CD4-positive, CD25-positive, alpha-beta regulatory T cell (primary cell): ENCODE data around the gene NCAPH2. TPM values are rescaled to one million over a fixed set of nuclear protein-coding genes. Genes with fewer than 3 reads are reported as not detected.

Experiments used
- ATAC-seq, 2 donors: fragments of 150-1000 bp; cut with Tn5 transposase; one replicate each; pipeline ENCODE4 v1.10.0; 2021; ENCODE audit warnings: low read depth in 2 of 2, moderate number of reproducible peaks in 2 of 2, moderate library complexity in 1 of 2
- DNase-seq, 3 donors: peaks; one replicate each; pipeline versions ENCODE4 v3.0.0 to v3.0.0-alpha.2; 2012 to 2022; ENCODE audit warnings: mixed read lengths in 1 of 3
- H3K27ac ChIP-seq: one replicate; pipeline ENCODE4 v1.7.0; 2013; ENCODE audit warnings: mild to moderate bottlenecking, low read length; ENCODE audit not compliant: insufficient read depth, poor library complexity, severe bottlenecking
- H3K27me3 ChIP-seq: one replicate; pipeline ENCODE4 v1.7.0; 2013; ENCODE audit warnings: low read length; ENCODE audit not compliant: control insufficient read depth, insufficient read depth
- H3K36me3 ChIP-seq: one replicate; pipeline ENCODE4 v1.7.0; 2013; ENCODE audit warnings: mild to moderate bottlenecking, low read length, moderate library complexity; ENCODE audit not compliant: control insufficient read depth, insufficient read depth
- H3K4me1 ChIP-seq: 2 replicates; pipeline ENCODE4 v1.7.0; 2013; ENCODE audit warnings: mild to moderate bottlenecking, low read length; ENCODE audit not compliant: insufficient read depth, control insufficient read depth, poor library complexity, severe bottlenecking
- H3K4me3 ChIP-seq: one replicate; pipeline ENCODE4 v1.7.0; 2013; ENCODE audit warnings: low read depth, mild to moderate bottlenecking, low read length, moderate library complexity
- H3K9me3 ChIP-seq, 2 experiments: 1 replicate in 1 of 2; 2 replicates in 1 of 2; pipeline ENCODE4 v1.7.0; 2013; ENCODE audit warnings: low read length in 2 of 2, mild to moderate bottlenecking in 1 of 2, moderate library complexity in 1 of 2; ENCODE audit not compliant: control insufficient read depth in 2 of 2
- H3K27ac Mint-ChIP-seq, 3 donors: one replicate each; pipeline ENCODE4 v1.8.0; 2020 to 2022; ENCODE audit warnings: mild to moderate bottlenecking in 3 of 3, mixed read lengths in 3 of 3, moderate library complexity in 2 of 3
- H3K27me3 Mint-ChIP-seq: one replicate; pipeline ENCODE4 v1.8.0; 2022; ENCODE audit warnings: mild to moderate bottlenecking, mixed read lengths
- H3K36me3 Mint-ChIP-seq: one replicate; pipeline ENCODE4 v1.8.0; 2020; ENCODE audit warnings: mixed read lengths
- H3K4me1 Mint-ChIP-seq, 4 donors: one replicate each; pipeline ENCODE4 v1.8.0; 2020 to 2022; ENCODE audit warnings: mixed read lengths in 4 of 4, mild to moderate bottlenecking in 1 of 4
- H3K4me3 Mint-ChIP-seq, 4 donors: one replicate each; pipeline ENCODE4 v1.8.0; 2020 to 2022; ENCODE audit warnings: mild to moderate bottlenecking in 4 of 4, mixed read lengths in 4 of 4, moderate library complexity in 3 of 4
- H3K9me3 Mint-ChIP-seq, 7 donors: one replicate each; pipeline ENCODE4 v1.8.0; 2020 to 2022; ENCODE audit warnings: mixed read lengths in 7 of 7, mild to moderate bottlenecking in 3 of 7, moderate library complexity in 2 of 7
- polyA plus RNA-seq, 4 donors: library from polyadenylated mRNA; unstranded; fragments of 300-500 nt; fragmentation: Illumina TruSeq; gene quantifications; one replicate each; pipeline ENCODE4 v1.2.3, GENCODE V29; 2021
- total RNA-seq: library from RNA; stranded (reverse); gene quantifications from one replicate; pipeline ENCODE4 v1.2.3, GENCODE V29; 2022

The NCAPH2 gene
- total and polyA plus RNA-seq, 5 donors from 2014 or later: 35.8 to 112 (median 41.7) TPM

DNA sequence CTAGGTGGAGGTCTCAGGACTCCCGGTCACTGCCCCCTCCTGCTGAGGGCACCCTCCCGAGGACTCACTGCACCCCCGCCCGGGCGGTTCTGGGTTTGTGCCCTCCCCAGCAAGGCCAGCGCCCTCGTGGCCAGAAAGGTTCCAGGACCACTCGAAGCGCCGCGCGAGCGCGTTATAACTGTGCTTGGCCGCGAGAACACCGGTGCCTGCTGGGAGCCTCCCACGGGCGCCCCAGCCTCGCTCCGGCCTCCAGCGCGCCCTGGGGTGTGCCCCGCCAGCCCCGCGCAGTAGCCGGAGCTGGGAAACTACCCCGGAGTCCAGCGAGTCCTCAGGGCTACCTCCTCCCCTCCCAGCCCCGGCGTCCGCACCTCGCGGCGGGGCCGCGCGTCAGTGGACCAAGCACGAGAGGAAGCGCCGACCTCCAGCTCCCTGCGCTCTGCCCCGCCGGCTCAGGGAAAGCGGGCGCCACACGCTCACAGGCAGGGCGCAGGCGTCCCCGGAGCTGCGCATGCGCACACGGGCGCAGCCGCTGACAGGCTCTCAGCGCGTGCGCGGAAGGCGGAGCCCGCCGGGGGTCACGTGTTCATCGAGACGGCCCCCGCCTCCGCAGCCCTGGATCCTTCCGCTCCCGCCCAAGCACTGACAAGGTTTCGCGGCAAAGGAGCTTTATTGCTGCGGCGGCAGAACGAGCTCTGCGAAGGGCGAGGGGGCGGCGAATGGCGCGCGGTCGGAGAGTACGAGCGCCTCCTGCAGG is 17.3 kb downstream of the NCAPH2 start, which contains the start of gene SCO2:
Gene SCO2, minus strand, starts transcription at position 495 of the 754 bp plus-strand sequence. CDS start 1,187 bp downstream, outside the sequence.
- peaks cover 0 to 30% (median 19%) of the 10 kb centered on the region in 4 donors for H3K4me1 Mint-ChIP-seq
- H3K36me3 Mint-ChIP-seq: no peaks in the 10 kb centered on the region
- DNase-seq: peak; percentile 95 to 98 (median 97)
- Histone ChIP-seq H3K27me3 (no peaks in the 10 kb centered on the region), H3K27ac (peak within 1 kb of the TSS; percentile 96), H3K4me3 (peak within 1 kb of the TSS; percentile 65), H3K36me3 (peaks cover 20% of the 10 kb centered on the region), H3K4me1 (peaks cover 49% of the 10 kb centered on the region), H3K9me3 (no peaks in the 10 kb centered on the region)
- H3K9me3 Mint-ChIP-seq: no peaks in the 10 kb centered on the region
- peak within 1 kb of the TSS; percentile 90 to 93 (median 92) for H3K4me3 Mint-ChIP-seq
- peak within 1 kb of the TSS; percentile 86 to 94 (median 92) for H3K27ac Mint-ChIP-seq
- H3K27me3 Mint-ChIP-seq: no peaks in the 10 kb centered on the region
- ATAC-seq: peak; percentile 63 to 69

DNA sequence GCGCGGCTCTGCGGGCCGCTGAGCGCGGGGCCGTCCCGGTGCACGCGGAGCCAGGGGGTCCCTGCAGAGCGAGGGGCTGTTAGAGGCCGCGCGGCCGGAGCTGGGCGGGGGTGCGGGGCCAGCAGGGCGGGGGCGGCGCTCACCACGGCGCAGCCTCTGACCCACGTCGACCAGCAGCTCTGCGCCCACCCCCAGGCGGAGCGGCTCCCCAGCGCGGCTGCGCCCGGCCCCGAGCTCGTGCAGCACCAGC is 17.8 kb downstream of the NCAPH2 start:
- H3K27ac Mint-ChIP-seq: peak overlapping the region in 1 of 3 donors; percentile 73
- H3K4me1 Mint-ChIP-seq: peaks cover 0 to 30% (median 19%) of the 10 kb centered on the region in 4 donors
- no peaks in the 10 kb centered on the region for H3K36me3 Mint-ChIP-seq
- peaks cover 19% of the 10 kb centered on the region for H3K36me3 ChIP-seq
- H3K27me3 ChIP-seq: no peaks in the 10 kb centered on the region
- H3K4me3 Mint-ChIP-seq: peak overlapping the region; percentile 84 to 91 (median 88)
- no peaks in the 10 kb centered on the region for H3K9me3 Mint-ChIP-seq
- no peak for DNase-seq
- peak overlapping the region; percentile 96 for H3K27ac ChIP-seq
- H3K4me1 ChIP-seq: peaks cover 54% of the 10 kb centered on the region
- ATAC-seq: no peak
- H3K27me3 Mint-ChIP-seq: no peaks in the 10 kb centered on the region
- H3K4me3 ChIP-seq: no peak overlapping the region
- H3K9me3 ChIP-seq: no peaks in the 10 kb centered on the region

DNA sequence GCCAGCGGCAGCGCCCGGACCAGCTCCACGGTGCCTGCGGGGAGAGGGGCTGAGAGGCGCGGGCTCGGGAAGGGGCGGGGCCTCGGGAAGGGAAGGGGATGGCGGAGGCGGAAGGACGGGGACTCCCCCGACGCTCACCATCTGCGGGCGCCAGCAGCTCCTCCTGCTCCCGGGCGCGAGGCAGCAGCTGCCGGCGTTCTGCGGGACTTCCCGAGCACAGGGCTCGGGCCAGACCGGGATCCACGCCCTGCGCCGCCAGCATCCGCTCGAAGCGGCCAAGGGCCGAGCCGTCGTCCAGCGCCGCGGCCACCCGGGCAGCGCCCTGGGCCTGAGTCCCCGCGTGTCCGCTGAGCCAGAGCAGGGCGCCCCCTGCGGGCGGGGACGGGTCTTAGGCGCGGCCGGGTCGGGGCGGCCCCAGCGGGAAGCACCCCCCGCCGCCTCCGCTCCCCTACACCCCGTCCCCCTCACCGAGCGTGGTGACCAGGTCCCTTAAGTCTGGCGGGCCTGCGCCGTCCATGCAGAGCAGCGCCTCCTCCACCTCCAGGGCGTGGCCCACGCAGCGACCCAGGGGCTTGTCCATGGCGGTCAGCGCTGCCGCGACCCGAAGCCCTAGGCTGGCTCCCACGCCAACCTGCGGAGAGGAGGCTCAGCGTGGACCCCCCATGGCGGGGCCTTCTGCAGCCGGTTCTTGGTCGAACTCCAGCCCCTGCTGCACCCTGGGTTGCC is 18.2 kb downstream of the NCAPH2 start:
- H3K4me3 ChIP-seq: no peak overlapping the region
- H3K27ac Mint-ChIP-seq: peak overlapping the region in 1 of 3 donors; percentile 87
- H3K27me3 ChIP-seq: no peaks in the 10 kb centered on the region
- H3K36me3 ChIP-seq: peaks cover 15% of the 10 kb centered on the region
- H3K4me1 ChIP-seq: peaks cover 59% of the 10 kb centered on the region
- H3K4me1 Mint-ChIP-seq: peaks cover 0 to 30% (median 19%) of the 10 kb centered on the region in 4 donors
- peak overlapping the region; percentile 96 for H3K27ac ChIP-seq
- no peaks in the 10 kb centered on the region for H3K36me3 Mint-ChIP-seq
- H3K27me3 Mint-ChIP-seq: no peaks in the 10 kb centered on the region
- no peaks in the 10 kb centered on the region for H3K9me3 ChIP-seq
- ATAC-seq (peak; percentile 28 to 32), DNase-seq (peak; percentile 82 to 91 (median 83))
- H3K9me3 Mint-ChIP-seq: no peaks in the 10 kb centered on the region
- peak overlapping the region; percentile 77 to 94 (median 88) for H3K4me3 Mint-ChIP-seq

DNA sequence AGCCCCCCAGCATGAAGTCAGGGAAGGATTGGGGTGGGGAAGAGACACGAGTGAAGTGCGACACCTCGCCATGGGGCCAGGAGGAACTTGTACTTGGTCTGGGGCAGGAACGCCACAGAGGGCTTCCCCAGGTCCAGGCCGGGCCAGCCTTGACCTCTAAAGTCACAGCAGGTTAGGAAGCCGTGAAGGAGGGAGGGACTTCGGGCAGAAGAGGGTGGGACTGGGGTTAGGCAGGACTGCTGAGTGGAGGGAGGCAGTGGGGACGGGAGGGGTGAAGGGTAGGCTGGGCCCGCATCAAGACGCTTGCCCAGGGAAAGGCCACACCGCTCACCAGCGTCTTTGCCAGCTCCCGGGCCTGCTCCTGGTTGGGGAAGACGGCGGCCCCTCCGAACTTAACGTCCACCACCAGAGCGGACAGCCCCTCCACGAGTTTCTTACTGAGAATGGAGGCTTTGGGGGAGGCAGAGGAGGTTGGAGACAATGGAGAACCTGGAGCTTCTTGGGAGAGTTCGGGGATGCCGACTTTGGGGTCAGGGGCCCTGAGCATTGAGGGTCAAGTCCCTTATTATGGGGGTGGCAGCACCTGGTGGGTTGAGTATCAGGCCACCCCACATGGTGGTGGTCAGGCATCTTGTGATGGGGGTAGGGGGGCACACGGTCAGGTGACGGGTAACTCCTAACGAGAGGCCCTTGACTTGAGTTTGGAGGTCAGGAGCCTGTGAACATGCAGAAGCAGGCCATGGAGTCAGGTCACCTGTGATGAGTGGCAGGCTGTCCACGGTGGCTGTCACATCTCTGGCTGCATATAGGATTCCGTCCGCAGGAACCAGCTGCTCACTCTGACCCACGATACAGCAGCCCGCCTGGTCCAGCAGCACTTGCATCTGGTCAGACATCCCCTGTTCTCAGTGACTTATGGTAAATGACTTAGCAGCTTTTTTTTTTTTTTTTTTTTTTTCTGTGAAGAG is 19.1 kb downstream of the NCAPH2 start:
- DNase-seq (peak in 1 of 3 donors; percentile 61), ATAC-seq (no peak)
- Mint-ChIP-seq H3K36me3 (no peaks in the 10 kb centered on the region), H3K4me1 (peaks cover 0 to 30% (median 19%) of the 10 kb centered on the region in 4 donors), H3K27me3 (no peaks in the 10 kb centered on the region), H3K27ac (peak overlapping the region; percentile 74 to 87 (median 85)), H3K4me3 (peak overlapping the region; percentile 77 to 94 (median 88)), H3K9me3 (no peaks in the 10 kb centered on the region)
- peaks cover 64% of the 10 kb centered on the region for H3K4me1 ChIP-seq
- H3K9me3 ChIP-seq: no peaks in the 10 kb centered on the region
- no peak overlapping the region for H3K4me3 ChIP-seq
- H3K36me3 ChIP-seq: peaks cover 11% of the 10 kb centered on the region
- no peaks in the 10 kb centered on the region for H3K27me3 ChIP-seq
- H3K27ac ChIP-seq: peak overlapping the region; percentile 96

DNA sequence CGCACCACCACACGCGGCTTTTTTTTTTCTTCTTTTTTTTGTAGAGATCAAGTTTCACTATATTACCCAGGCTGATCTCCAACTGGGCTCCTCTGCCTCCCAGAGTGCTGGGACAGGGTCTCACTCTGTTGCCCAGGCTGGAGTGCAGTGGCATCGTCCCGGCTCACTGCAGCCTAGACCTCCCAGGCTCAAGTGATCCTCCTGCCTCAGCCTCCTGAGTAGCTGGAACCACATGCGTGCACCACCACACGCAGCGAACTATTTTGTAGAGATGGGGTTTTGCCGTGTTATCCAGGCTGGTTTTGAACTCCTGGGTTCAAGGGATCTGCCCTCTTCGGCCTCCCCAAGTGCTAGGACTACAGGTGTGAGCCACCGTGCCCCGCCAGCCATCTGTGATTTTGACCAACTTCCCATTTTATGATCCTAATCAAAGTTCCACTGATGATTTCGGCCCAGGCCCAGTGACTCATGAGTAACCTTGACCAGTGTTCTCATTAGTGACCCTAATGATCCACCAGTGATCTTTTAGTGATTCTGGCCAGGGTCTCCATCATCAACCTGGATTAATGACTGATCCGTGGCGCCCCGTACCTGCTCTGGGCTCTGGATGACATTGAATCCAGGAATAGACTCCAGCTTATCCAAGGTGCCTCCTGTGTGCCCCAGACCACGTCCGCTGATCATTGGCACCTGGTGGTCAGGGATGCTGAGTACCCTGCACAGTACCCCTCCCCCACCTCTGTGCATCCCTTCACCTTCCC is 20.1 kb downstream of the NCAPH2 start:
- Histone ChIP-seq H3K4me3 (no peak overlapping the region), H3K27ac (peak overlapping the region; percentile 96), H3K27me3 (no peaks in the 10 kb centered on the region), H3K36me3 (peaks cover 5% of the 10 kb centered on the region), H3K9me3 (no peaks in the 10 kb centered on the region), H3K4me1 (peaks cover 69% of the 10 kb centered on the region)
- Mint-ChIP-seq H3K36me3 (no peaks in the 10 kb centered on the region), H3K27ac (peak overlapping the region; percentile 48 to 87 (median 85)), H3K27me3 (no peaks in the 10 kb centered on the region), H3K9me3 (no peaks in the 10 kb centered on the region), H3K4me1 (peaks cover 0 to 37% (median 24%) of the 10 kb centered on the region in 4 donors), H3K4me3 (peak overlapping the region; percentile 77 to 94 (median 88))
- DNase-seq (no peak), ATAC-seq (no peak)

DNA sequence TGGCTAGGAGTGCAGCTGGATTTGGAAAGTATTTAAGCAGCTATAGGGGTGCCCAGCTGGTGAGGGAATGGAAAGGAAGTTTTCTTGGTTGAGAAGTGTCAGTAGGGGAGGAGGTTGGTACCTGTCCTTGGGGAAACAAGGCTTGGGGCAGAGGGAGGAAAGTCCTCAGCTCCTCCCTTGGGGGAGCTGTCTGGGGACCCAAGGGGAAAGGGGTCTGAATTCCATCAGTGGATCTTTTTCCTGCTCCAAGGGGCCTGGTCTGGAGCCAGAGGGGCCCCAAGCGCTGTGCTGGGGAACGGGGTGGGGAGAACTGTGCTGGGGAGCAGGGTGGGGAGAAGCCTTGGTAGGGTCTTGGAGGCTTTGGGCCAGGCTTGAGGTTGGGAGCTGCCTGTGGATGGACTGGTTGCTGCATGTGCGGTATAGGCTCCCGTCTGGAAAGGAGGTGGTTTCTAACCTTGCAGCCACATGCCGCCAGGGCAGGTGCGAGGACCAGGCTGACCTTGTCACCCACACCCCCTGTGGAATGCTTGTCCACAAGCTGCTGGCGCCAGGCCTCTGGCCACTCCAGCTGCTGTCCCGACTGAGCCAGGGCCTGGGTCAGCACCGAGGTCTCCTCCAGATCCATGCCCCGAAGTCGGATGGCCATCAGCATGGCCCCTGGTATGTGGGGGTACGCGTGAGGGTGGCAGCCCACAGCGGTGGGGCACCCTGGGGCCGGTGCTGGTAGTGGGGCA is 20.8 kb downstream of the NCAPH2 start:
- no peaks in the 10 kb centered on the region for H3K36me3 Mint-ChIP-seq
- ATAC-seq (no peak), DNase-seq (peak in 1 of 3 donors; percentile 17)
- peak overlapping the region; percentile 46 to 64 (median 48) for H3K27ac Mint-ChIP-seq
- H3K9me3 Mint-ChIP-seq: no peaks in the 10 kb centered on the region
- Histone ChIP-seq H3K27me3 (no peaks in the 10 kb centered on the region), H3K4me1 (peaks cover 71% of the 10 kb centered on the region), H3K36me3 (no peaks in the 10 kb centered on the region), H3K27ac (peak overlapping the region; percentile 96), H3K4me3 (no peak overlapping the region), H3K9me3 (no peaks in the 10 kb centered on the region)
- H3K27me3 Mint-ChIP-seq: no peaks in the 10 kb centered on the region
- peaks cover 0 to 44% (median 28%) of the 10 kb centered on the region in 4 donors for H3K4me1 Mint-ChIP-seq
- peak overlapping the region; percentile 64 to 94 (median 84) for H3K4me3 Mint-ChIP-seq
